Naive thymus-derived CD4-positive, alpha-beta T cell (primary cell): ENCODE measurements around the gene F10. TPM values are rescaled to one million over a fixed set of nuclear protein-coding genes. Genes with fewer than 3 reads are reported as not detected.
"Not testable (repeated sequence)": the region's sequence is repeated elsewhere in the genome, so short reads cannot be mapped to it uniquely, and the experiment has no call there.

Source experiments
- ATAC-seq: fragments of 150-1000 bp; cut with Tn5 transposase; 2 replicates; pipeline ENCODE4 v1.10.0; 2021; ENCODE audit warnings: mild to moderate bottlenecking, moderate library complexity
- CTCF ChIA-PET: fragments of 350-600 bp; sonication (Branson Sonifier 250); formaldehyde crosslinking; loops from one replicate; lab custom pipeline; 2021; ENCODE audit warnings: antibody characterized with exemption; lab: Charles Lee
- POLR2A ChIA-PET: fragments of 350-600 bp; sonication (Branson Sonifier 250); formaldehyde crosslinking; loops from one replicate; lab custom pipeline; 2021; ENCODE audit warnings: antibody characterized with exemption, inconsistent platforms; lab: Charles Lee
- DNase-seq, 9 donors: peaks; one replicate each; pipeline versions ENCODE4 v3.0.0 to v3.0.0-alpha.2; 2020 to 2022; ENCODE audit warnings: mixed read lengths in 1 of 9
- H3K27ac ChIP-seq: one replicate; pipeline ENCODE4 v1.7.0; 2013; ENCODE audit warnings: mild to moderate bottlenecking, low read depth, low read length, moderate library complexity
- H3K27me3 ChIP-seq, 2 donors: one replicate each; pipeline ENCODE4 v1.7.0; 2013; ENCODE audit warnings: low read length in 2 of 2, mild to moderate bottlenecking in 2 of 2, moderate library complexity in 2 of 2; ENCODE audit not compliant: control insufficient read depth in 2 of 2, insufficient read depth in 2 of 2
- H3K36me3 ChIP-seq, 3 experiments: 1 replicate in 2 of 3; 2 replicates in 1 of 3; pipeline ENCODE4 v1.7.0; 2013; ENCODE audit warnings: low read length in 3 of 3, mild to moderate bottlenecking in 3 of 3, moderate library complexity in 1 of 3; ENCODE audit not compliant: insufficient read depth in 3 of 3, control insufficient read depth in 2 of 3
- H3K4me1 ChIP-seq, 2 donors: one replicate each; pipeline ENCODE4 v1.7.0; 2013; ENCODE audit warnings: low read length in 2 of 2, mild to moderate bottlenecking in 2 of 2, moderate library complexity in 1 of 2; ENCODE audit not compliant: control insufficient read depth in 2 of 2, insufficient read depth in 2 of 2
- H3K4me3 ChIP-seq: 2 replicates; pipeline ENCODE4 v1.7.0; 2013; ENCODE audit warnings: mild to moderate bottlenecking, low read length
- H3K9me3 ChIP-seq, 3 experiments: 1 replicate in 2 of 3; 2 replicates in 1 of 3; pipeline ENCODE4 v1.7.0; 2013; ENCODE audit warnings: low read length in 3 of 3; ENCODE audit not compliant: control insufficient read depth in 2 of 3
- H3K27ac Mint-ChIP-seq, 9 donors: one replicate each; pipeline ENCODE4 v1.8.0; 2020 to 2022; ENCODE audit warnings: mixed read lengths in 9 of 9, mild to moderate bottlenecking in 8 of 9, moderate library complexity in 5 of 9, inconsistent platforms in 2 of 9
- H3K27me3 Mint-ChIP-seq, 5 donors: one replicate each; pipeline ENCODE4 v1.8.0; 2021 to 2022; ENCODE audit warnings: mixed read lengths in 5 of 5, mild to moderate bottlenecking in 1 of 5
- H3K36me3 Mint-ChIP-seq, 5 donors: one replicate each; pipeline ENCODE4 v1.8.0; 2020 to 2022; ENCODE audit warnings: mixed read lengths in 5 of 5, mild to moderate bottlenecking in 3 of 5, inconsistent platforms in 1 of 5
- H3K4me1 Mint-ChIP-seq, 7 donors: one replicate each; pipeline ENCODE4 v1.8.0; 2020 to 2022; ENCODE audit warnings: mixed read lengths in 7 of 7, mild to moderate bottlenecking in 3 of 7, inconsistent platforms in 1 of 7
- H3K4me3 Mint-ChIP-seq, 10 donors: one replicate each; pipeline ENCODE4 v1.8.0; 2020 to 2022; ENCODE audit warnings: mild to moderate bottlenecking in 10 of 10, mixed read lengths in 10 of 10, moderate library complexity in 6 of 10, inconsistent platforms in 2 of 10
- H3K9me3 Mint-ChIP-seq, 11 donors: one replicate each; pipeline ENCODE4 v1.8.0; 2020 to 2022; ENCODE audit warnings: mixed read lengths in 11 of 11, mild to moderate bottlenecking in 4 of 11, inconsistent platforms in 1 of 11, moderate library complexity in 1 of 11
- intact Hi-C, 2 donors: fragments of 100-400 bp; cut with micrococcal nuclease; formaldehyde crosslinking; loops; one replicate each; pipeline ENCODE4 v1.15.1; 2023
- polyA plus RNA-seq, 2 donors: library from polyadenylated mRNA; unstranded; fragments of 300-500 nt; fragmentation: Illumina TruSeq; gene quantifications; one replicate each; pipeline ENCODE4 v1.2.3, GENCODE V29; 2021
- total RNA-seq, 6 experiments: library from RNA in 5 of 6; stranded (reverse) in 5 of 6; gene quantifications; 1 replicate in 5 of 6; 2 replicates in 1 of 6; pipeline ENCODE4 v1.2.3 and lab custom pipeline; 2021 to 2026

The F10 gene
- total and polyA plus RNA-seq, 7 experiments from 2014 or later: not detected

DNA sequence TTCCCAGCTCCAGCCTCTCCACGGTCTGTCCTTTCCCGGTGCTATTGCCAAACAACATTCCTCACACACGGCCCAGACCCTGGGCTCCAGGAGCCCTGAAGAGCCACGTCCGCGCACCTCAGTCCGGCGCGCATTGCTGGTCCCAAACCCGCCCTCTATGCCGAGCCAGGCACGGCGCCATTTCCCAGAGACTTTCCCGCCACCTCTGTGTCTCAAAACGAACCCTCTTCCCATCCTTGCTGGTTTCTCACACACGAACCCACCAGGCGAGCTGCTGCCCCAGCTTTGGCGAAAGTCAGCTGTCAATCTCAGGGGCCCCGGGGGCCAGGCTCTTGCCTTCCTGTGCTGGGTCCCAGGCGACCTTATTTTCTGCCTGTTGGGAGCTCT is 45.0 kb upstream of the F10 start:
- H3K36me3 ChIP-seq: peaks cover 0 to 49% (median 0%) of the 10 kb centered on the region in 3 experiments
- POLR2A ChIA-PET: no interaction called here
- no peaks in the 10 kb centered on the region for H3K27me3 ChIP-seq
- no peaks in the 10 kb centered on the region for H3K4me1 ChIP-seq
- DNase-seq (no peak), ATAC-seq (no peak)
- CTCF ChIA-PET: no interaction called here
- H3K4me3 ChIP-seq: no peak overlapping the region
- Mint-ChIP-seq H3K27ac (no peak overlapping the region), H3K4me3 (no peak overlapping the region), H3K36me3 (peaks cover 0 to 37% (median 12%) of the 10 kb centered on the region in 5 donors), H3K27me3 (no peaks in the 10 kb centered on the region), H3K9me3 (peaks cover 0 to 1% (median 0%) of the 10 kb centered on the region in 11 donors), H3K4me1 (no peaks in the 10 kb centered on the region)
- H3K27ac ChIP-seq: no peak overlapping the region
- intact Hi-C loops: no loop called here
- no peaks in the 10 kb centered on the region for H3K9me3 ChIP-seq

GRCh38 chr13:113077953-113078901 is 44.4 kb upstream of the F10 start:
- Histone ChIP-seq H3K4me3 (no peak overlapping the region), H3K9me3 (no peaks in the 10 kb centered on the region), H3K27ac (no peak overlapping the region), H3K27me3 (no peaks in the 10 kb centered on the region), H3K36me3 (peaks cover 0 to 46% (median 0%) of the 10 kb centered on the region in 3 experiments), H3K4me1 (no peaks in the 10 kb centered on the region)
- peaks cover 0 to 31% (median 5%) of the 10 kb centered on the region in 5 donors for H3K36me3 Mint-ChIP-seq
- POLR2A ChIA-PET: no interaction called here
- ATAC-seq: no peak
- H3K27ac Mint-ChIP-seq: no peak overlapping the region
- intact Hi-C loops: no loop called here
- H3K4me1 Mint-ChIP-seq: no peaks in the 10 kb centered on the region
- H3K9me3 Mint-ChIP-seq: no peaks in the 10 kb centered on the region
- no peaks in the 10 kb centered on the region for H3K27me3 Mint-ChIP-seq
- H3K4me3 Mint-ChIP-seq: no peak overlapping the region
- DNase-seq: no peak
- CTCF ChIA-PET: no interaction called here

DNA sequence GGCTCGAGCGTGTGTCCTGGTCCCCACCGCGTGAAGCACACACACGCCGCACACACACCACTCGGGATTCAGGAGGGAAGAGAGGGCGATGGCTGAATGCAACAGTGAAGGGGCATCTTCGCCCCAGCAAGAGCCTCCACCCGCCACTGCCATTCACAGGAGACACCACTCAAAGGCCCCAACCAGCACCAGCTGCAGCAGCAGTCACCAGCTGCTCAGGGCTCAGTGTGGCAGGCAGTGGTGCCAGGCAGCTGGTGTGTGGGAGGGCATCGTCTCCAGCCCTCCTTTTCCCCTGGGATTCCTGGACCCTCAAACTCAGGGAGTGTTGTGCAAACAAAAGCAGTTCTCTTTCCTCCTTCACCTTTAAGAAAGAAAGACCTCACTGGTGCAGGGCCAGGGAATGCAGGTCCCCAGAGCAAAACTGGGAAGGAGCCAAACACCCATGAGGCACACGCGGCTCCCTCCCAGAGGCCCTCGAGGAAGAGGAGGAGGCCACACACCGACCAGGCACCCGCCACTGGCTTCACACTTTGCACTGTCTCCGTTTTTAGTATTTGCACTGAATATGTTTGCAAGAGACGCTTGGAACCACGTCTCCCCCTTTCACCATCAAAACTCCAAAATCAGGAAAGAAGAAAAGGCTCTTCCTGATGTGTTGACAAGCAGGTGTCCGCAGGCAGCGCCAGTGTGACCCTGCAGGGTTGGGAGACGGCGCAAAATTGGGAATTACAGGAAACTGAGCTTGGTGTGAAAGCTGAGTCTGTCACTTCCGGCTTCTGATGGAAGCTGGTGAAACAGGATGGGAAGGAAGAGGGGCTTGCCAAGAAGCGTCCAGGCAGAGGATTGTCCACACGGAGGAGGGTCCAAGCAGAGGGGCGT is 43.5 kb upstream of the F10 start:
- Histone ChIP-seq H3K27ac (no peak overlapping the region), H3K36me3 (peaks cover 0 to 46% (median 0%) of the 10 kb centered on the region in 3 experiments), H3K4me3 (no peak overlapping the region), H3K9me3 (no peaks in the 10 kb centered on the region), H3K27me3 (no peaks in the 10 kb centered on the region), H3K4me1 (no peaks in the 10 kb centered on the region)
- no peaks in the 10 kb centered on the region for H3K4me1 Mint-ChIP-seq
- ChIA-PET POLR2A (no interaction called here), CTCF (no interaction called here)
- ATAC-seq (no peak), DNase-seq (no peak)
- no peak overlapping the region for H3K4me3 Mint-ChIP-seq
- H3K9me3 Mint-ChIP-seq: no peaks in the 10 kb centered on the region
- H3K27ac Mint-ChIP-seq: no peak overlapping the region
- H3K27me3 Mint-ChIP-seq: no peaks in the 10 kb centered on the region
- H3K36me3 Mint-ChIP-seq: peaks cover 0 to 33% (median 4%) of the 10 kb centered on the region in 5 donors
- intact Hi-C loops: no loop called here

- intact Hi-C loops, DNase-seq, H3K27ac Mint-ChIP-seq, H3K9me3 ChIP-seq, H3K27ac ChIP-seq, H3K4me3 ChIP-seq, H3K27me3 ChIP-seq, H3K4me1 ChIP-seq, H3K27me3 Mint-ChIP-seq, CTCF ChIA-PET, H3K9me3 Mint-ChIP-seq, H3K4me1 Mint-ChIP-seq, H3K4me3 Mint-ChIP-seq, POLR2A ChIA-PET, ATAC-seq: not testable (repeated sequence)
- H3K36me3 Mint-ChIP-seq: peaks cover 0 to 37% (median 7%) of the 10 kb centered on the region in 5 donors
- H3K36me3 ChIP-seq: peaks cover 0 to 40% (median 0%) of the 10 kb centered on the region in 3 experiments
Observed at GRCh38 chr13:113079781-113080080, 42.9 kb upstream of the F10 start.

- no peaks in the 10 kb centered on the region for H3K4me1 Mint-ChIP-seq
- H3K36me3 Mint-ChIP-seq: peaks cover 0 to 36% (median 7%) of the 10 kb centered on the region in 5 donors
- H3K27ac Mint-ChIP-seq: no peak overlapping the region
- no peaks in the 10 kb centered on the region for H3K4me1 ChIP-seq
- no peak overlapping the region for H3K27ac ChIP-seq
- no peaks in the 10 kb centered on the region for H3K27me3 ChIP-seq
- peaks cover 0 to 38% (median 0%) of the 10 kb centered on the region in 3 experiments for H3K36me3 ChIP-seq
- H3K4me3 ChIP-seq: no peak overlapping the region
- CTCF ChIA-PET: no interaction called here
- ATAC-seq (no peak), DNase-seq (no peak)
- H3K9me3 ChIP-seq: no peaks in the 10 kb centered on the region
- no peaks in the 10 kb centered on the region for H3K9me3 Mint-ChIP-seq
- POLR2A ChIA-PET: no interaction called here
- no peak overlapping the region for H3K4me3 Mint-ChIP-seq
- intact Hi-C loops: no loop called here
- H3K27me3 Mint-ChIP-seq: no peaks in the 10 kb centered on the region
Observed at GRCh38 chr13:113080361-113080831, 42.2 kb upstream of the F10 start.

DNA sequence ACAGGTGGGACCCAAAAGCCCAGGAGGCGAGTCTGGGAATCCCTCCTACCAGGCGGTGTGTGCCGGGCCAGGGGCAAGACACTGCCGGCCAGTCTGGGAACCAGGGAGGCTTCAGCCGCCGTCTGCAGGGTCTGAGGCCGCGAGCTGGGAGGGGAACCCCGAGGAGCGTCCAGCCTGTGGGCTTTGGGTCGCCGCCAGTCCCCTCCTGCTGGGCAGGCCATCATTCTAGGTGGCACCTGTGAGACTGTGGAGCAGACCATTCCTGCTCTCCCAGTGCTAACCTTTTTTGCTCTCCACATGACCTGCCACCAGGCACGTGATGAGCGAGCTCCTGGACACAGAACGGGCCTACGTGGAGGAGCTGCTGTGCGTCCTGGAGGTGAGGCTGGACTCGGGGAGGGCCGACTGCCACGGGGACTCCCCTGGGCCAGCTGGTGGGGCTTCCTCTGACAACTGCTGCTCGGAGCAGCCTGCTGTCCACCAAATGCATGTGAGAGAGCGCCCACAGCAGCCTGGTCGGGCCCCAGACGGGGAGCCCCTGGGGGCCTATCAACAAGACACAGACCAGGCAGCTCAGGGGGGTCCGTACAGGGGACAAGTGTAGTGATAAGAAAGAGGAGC is 41.6 kb upstream of the F10 start:
- POLR2A ChIA-PET: no interaction called here
- H3K9me3 ChIP-seq: no peaks in the 10 kb centered on the region
- H3K4me3 ChIP-seq: no peak overlapping the region
- CTCF ChIA-PET: no interaction called here
- no peak overlapping the region for H3K27ac Mint-ChIP-seq
- no peak for ATAC-seq
- peaks cover 0 to 33% (median 0%) of the 10 kb centered on the region in 3 experiments for H3K36me3 ChIP-seq
- no peaks in the 10 kb centered on the region for H3K4me1 Mint-ChIP-seq
- no peak overlapping the region for H3K4me3 Mint-ChIP-seq
- intact Hi-C loops: no loop called here
- H3K9me3 Mint-ChIP-seq: no peaks in the 10 kb centered on the region
- H3K27me3 Mint-ChIP-seq: no peaks in the 10 kb centered on the region
- no peak for DNase-seq
- H3K27ac ChIP-seq: no peak overlapping the region
- H3K36me3 Mint-ChIP-seq: peaks cover 0 to 29% (median 4%) of the 10 kb centered on the region in 5 donors
- no peaks in the 10 kb centered on the region for H3K27me3 ChIP-seq
- no peaks in the 10 kb centered on the region for H3K4me1 ChIP-seq
